Upper lobe of left lung (tissue), 6 donors: Measurements from ENCODE around the gene CDK13. TPM values are rescaled to one million over a fixed set of nuclear protein-coding genes. Genes with fewer than 3 reads are reported as not detected.
"Not testable (repeated sequence)": the region's sequence is repeated elsewhere in the genome, so short reads cannot be mapped to it uniquely, and the experiment has no call there.

Experiments used
- ATAC-seq, 2 donors: fragments of 200-7000 bp; cut with Tn5 transposase; one replicate each; pipeline ENCODE4 v1.9.1; 2022; ENCODE audit warnings: mild to moderate bottlenecking in 2 of 2, moderate library complexity in 2 of 2; ENCODE audit not compliant: low FRiP score in 2 of 2
- DNase-seq, 2 donors: peaks; one replicate each; pipeline ENCODE4 v3.0.0-alpha.2; 2019 to 2020
- H3K27ac ChIP-seq, 4 donors: fragments of 200-600 bp; sonication (generic); one replicate each; pipeline ENCODE4 v1.5.1; 2016 to 2019
- H3K27me3 ChIP-seq, 4 donors: fragments of 200-600 bp; sonication (generic); one replicate each; pipeline ENCODE4 v1.5.1; 2017 to 2019
- H3K36me3 ChIP-seq, 4 donors: fragments of 200-600 bp; sonication (generic); one replicate each; pipeline ENCODE4 v1.5.1; 2016 to 2019
- H3K4me1 ChIP-seq, 4 donors: fragments of 200-600 bp; sonication (generic); one replicate each; pipeline ENCODE4 v1.5.1; 2018 to 2019
- H3K4me3 ChIP-seq, 4 donors: fragments of 200-600 bp; sonication (generic); one replicate each; pipeline ENCODE4 v1.5.1; 2017 to 2019; ENCODE audit warnings: mild to moderate bottlenecking in 2 of 4, moderate library complexity in 1 of 4
- H3K9me3 ChIP-seq, 4 donors: fragments of 200-600 bp; sonication (generic); one replicate each; pipeline ENCODE4 v1.5.1; 2018 to 2019
- CTCF ChIP-seq, 6 experiments: fragments of 450-650 bp in 4 of 6; fragments of 200-600 bp in 2 of 6; sonication (generic) in 2 of 6; IDR thresholded peaks; one replicate each; pipeline ENCODE4 v1.5.1; 2016 to 2019; ENCODE audit warnings: antibody characterized with exemption in 6 of 6
- EP300 ChIP-seq, 4 donors: sonication (generic); formaldehyde crosslinking; IDR thresholded peaks; one replicate each; pipeline ENCODE4 v1.5.1; 2017; ENCODE audit warnings: antibody characterized with exemption in 4 of 4, control low read depth in 2 of 4
- POLR2A ChIP-seq, 4 donors: fragments of 450-650 bp; IDR thresholded peaks; one replicate each; pipeline ENCODE4 v1.5.1; 2016 to 2017; ENCODE audit warnings: antibody characterized with exemption in 4 of 4, mild to moderate bottlenecking in 2 of 4
- POLR2AphosphoS5 ChIP-seq, 2 donors: sonication (generic); formaldehyde crosslinking; IDR thresholded peaks; one replicate each; pipeline ENCODE4 v1.5.1; 2017; ENCODE audit warnings: antibody characterized with exemption in 2 of 2
- WGBS, 2 donors: methylation state at CpG; one replicate each; pipeline ENCODE4 v1.1.5; 2017 to 2018; 5-methylcytosine and 5-hydroxymethylcytosine counted together
- total RNA-seq, 6 donors: library from RNA; depleted of rRNA in 4 of 6; stranded (reverse); fragments of >200 nt in 4 of 6; gene quantifications; one replicate each; pipeline versions ENCODE4 v1.1.0 to v1.2.1, GENCODE V29; 2016 to 2021
- donor health status: DM: no; HTN: no; CAD: no; lungs with moderate emphysema.
- donor health status: DM: no; HTN: yes; CAD: no; lungs with severe emphysema.

The CDK13 gene
- total RNA-seq, 6 donors from 2014 or later, result 39.0 to 145 (median 77.3) TPM

GRCh38 chr7:39910108-39910869, 39.8 kb upstream of the CDK13 start:
- no peaks in the 10 kb centered on the region for H3K9me3 ChIP-seq
- TF ChIP-seq EP300 (IDR thresholded peaks at IDR 0.05) (no peak), POLR2AphosphoS5 (IDR thresholded peaks at IDR 0.05) (no peak), POLR2A (IDR thresholded peaks at IDR 0.05) (no peak), CTCF (IDR thresholded peaks at IDR 0.05) (no peak)
- H3K36me3 ChIP-seq, result no peaks in the 10 kb centered on the region
- ATAC-seq, result no peak
- WGBS, 2 donors, result 70 to 74% methylated on average over 4 to 7 of the region's 7 CpGs
- H3K4me3 ChIP-seq, result no peak overlapping the region
- no peak overlapping the region for H3K27ac ChIP-seq
- H3K27me3 ChIP-seq, result no peaks in the 10 kb centered on the region
- H3K4me1 ChIP-seq, result no peaks in the 10 kb centered on the region
- no peak for DNase-seq

GRCh38 chr7:39911167-39911566, 38.9 kb upstream of the CDK13 start:
- Histone ChIP-seq H3K27me3 (no peaks in the 10 kb centered on the region), H3K4me3 (no peak overlapping the region), H3K9me3 (no peaks in the 10 kb centered on the region), H3K27ac (no peak overlapping the region), H3K4me1 (no peaks in the 10 kb centered on the region), H3K36me3 (no peaks in the 10 kb centered on the region)
- TF ChIP-seq EP300 (IDR thresholded peaks at IDR 0.05) (no peak), CTCF (IDR thresholded peaks at IDR 0.05) (no peak), POLR2AphosphoS5 (IDR thresholded peaks at IDR 0.05) (no peak), POLR2A (IDR thresholded peaks at IDR 0.05) (no peak)
- 63 to 70% methylated on average over 2 of the region's 2 CpGs for WGBS, 2 donors
- no peak for DNase-seq
- no peak for ATAC-seq

GRCh38 chr7:39915847-39916246, 34.2 kb upstream of the CDK13 start:
- 94% methylated on average over 8 of the region's 8 CpGs for WGBS, 2 donors
- H3K36me3 ChIP-seq, H3K27me3 ChIP-seq, ATAC-seq, DNase-seq, H3K27ac ChIP-seq, H3K4me1 ChIP-seq, H3K4me3 ChIP-seq, H3K9me3 ChIP-seq: not testable (repeated sequence)

- H3K4me1 ChIP-seq, result no peaks in the 10 kb centered on the region
- TF ChIP-seq POLR2A (IDR thresholded peaks at IDR 0.05) (no peak), CTCF (IDR thresholded peaks at IDR 0.05) (no peak), POLR2AphosphoS5 (IDR thresholded peaks at IDR 0.05) (no peak), EP300 (IDR thresholded peaks at IDR 0.05) (no peak)
- 74 to 88% methylated on average over 2 of the region's 2 CpGs for WGBS, 2 donors
- no peaks in the 10 kb centered on the region for H3K36me3 ChIP-seq
- DNase-seq (no peak), ATAC-seq (no peak)
- H3K27ac ChIP-seq, result no peak overlapping the region
- no peak overlapping the region for H3K4me3 ChIP-seq
- H3K27me3 ChIP-seq, result no peaks in the 10 kb centered on the region
- H3K9me3 ChIP-seq, result no peaks in the 10 kb centered on the region
These were observed 30.4 kb upstream of the CDK13 start for GRCh38 chr7:39919646-39920045.

GRCh38 chr7:39921506-39922175, 28.4 kb upstream of the CDK13 start:
- 71% methylated on average over 7 of the region's 7 CpGs for WGBS, 2 donors
- H3K9me3 ChIP-seq, result no peaks in the 10 kb centered on the region
- no peaks in the 10 kb centered on the region for H3K36me3 ChIP-seq
- ATAC-seq, result no peak
- H3K27me3 ChIP-seq, result no peaks in the 10 kb centered on the region
- TF ChIP-seq EP300 (IDR thresholded peaks at IDR 0.05) (no peak), CTCF (IDR thresholded peaks at IDR 0.05) (no peak), POLR2AphosphoS5 (IDR thresholded peaks at IDR 0.05) (no peak), POLR2A (IDR thresholded peaks at IDR 0.05) (no peak)
- no peaks in the 10 kb centered on the region for H3K4me1 ChIP-seq
- DNase-seq, result no peak
- no peak overlapping the region for H3K4me3 ChIP-seq
- no peak overlapping the region for H3K27ac ChIP-seq
